Measurements from ENCODE around the gene TSSK2.

The TSSK2 gene

GRCh38 chr22:19107730-19108074 lies 23.4 kb upstream of the TSSK2 start:
- Histone ChIP-seq H3K4me2 (ENCODE audit: low read length) (no peak overlapping the region), H3K4me1 (ENCODE audit: control insufficient read depth, insufficient read depth, low read length) (peaks cover 19% of the 10 kb centered on the region), H3K36me3 (ENCODE audit: insufficient read depth, low read length) (no peaks in the 10 kb centered on the region), H3K9ac (ENCODE audit: low read depth, low read length) (no peak overlapping the region), H3K9me3 (replicated peaks; ENCODE audit: low read length) (no peaks in the 10 kb centered on the region), H3K27me3 (ENCODE audit: control insufficient read depth, insufficient read depth, low read length) (no peaks in the 10 kb centered on the region), H3K4me3 (ENCODE audit: low read length) (no peak overlapping the region)

GRCh38 chr22:19108807-19109197 lies 22.3 kb upstream of the TSSK2 start:
- Histone ChIP-seq H3K27me3 (ENCODE audit: control insufficient read depth, insufficient read depth, low read length) (no peaks in the 10 kb centered on the region), H3K36me3 (ENCODE audit: insufficient read depth, low read length) (no peaks in the 10 kb centered on the region), H3K9ac (ENCODE audit: low read depth, low read length) (no peak overlapping the region), H3K4me1 (ENCODE audit: control insufficient read depth, insufficient read depth, low read length) (peaks cover 19% of the 10 kb centered on the region), H3K4me2 (ENCODE audit: low read length) (no peak overlapping the region), H3K4me3 (ENCODE audit: low read length) (no peak overlapping the region), H3K9me3 (replicated peaks; ENCODE audit: low read length) (no peaks in the 10 kb centered on the region)

GRCh38 chr22:19109198-19110063 lies 21.7 kb upstream of the TSSK2 start:
- no peak overlapping the region for H3K4me3 ChIP-seq (ENCODE audit: low read length)
- no peaks in the 10 kb centered on the region for H3K36me3 ChIP-seq (ENCODE audit: insufficient read depth, low read length)
- H3K4me1 ChIP-seq (ENCODE audit: control insufficient read depth, insufficient read depth, low read length), result peaks cover 14% of the 10 kb centered on the region
- no peaks in the 10 kb centered on the region for H3K9me3 ChIP-seq (replicated peaks; ENCODE audit: low read length)
- H3K4me2 ChIP-seq (ENCODE audit: low read length), result peak overlapping the region; percentile 40
- H3K27me3 ChIP-seq (ENCODE audit: control insufficient read depth, insufficient read depth, low read length), result no peaks in the 10 kb centered on the region
- no peak overlapping the region for H3K9ac ChIP-seq (ENCODE audit: low read depth, low read length)

- H3K36me3 ChIP-seq (ENCODE audit: insufficient read depth, low read length), result no peaks in the 10 kb centered on the region
- peaks cover 12% of the 10 kb centered on the region for H3K4me1 ChIP-seq (ENCODE audit: control insufficient read depth, insufficient read depth, low read length)
- no peaks in the 10 kb centered on the region for H3K27me3 ChIP-seq (ENCODE audit: control insufficient read depth, insufficient read depth, low read length)
- H3K4me2 ChIP-seq (ENCODE audit: low read length), result peak overlapping the region; percentile 40
- no peak overlapping the region for H3K4me3 ChIP-seq (ENCODE audit: low read length)
- H3K9ac ChIP-seq (ENCODE audit: low read depth, low read length), result no peak overlapping the region
- no peaks in the 10 kb centered on the region for H3K9me3 ChIP-seq (replicated peaks; ENCODE audit: low read length)
These were observed 21.0 kb upstream of the TSSK2 start for GRCh38 chr22:19110064-19110458.

- Histone ChIP-seq H3K27me3 (ENCODE audit: control insufficient read depth, insufficient read depth, low read length) (no peaks in the 10 kb centered on the region), H3K4me1 (ENCODE audit: control insufficient read depth, insufficient read depth, low read length) (peaks cover 12% of the 10 kb centered on the region), H3K4me2 (ENCODE audit: low read length) (no peak overlapping the region), H3K36me3 (ENCODE audit: insufficient read depth, low read length) (no peaks in the 10 kb centered on the region), H3K9ac (ENCODE audit: low read depth, low read length) (no peak overlapping the region), H3K4me3 (ENCODE audit: low read length) (no peak overlapping the region), H3K9me3 (replicated peaks; ENCODE audit: low read length) (no peaks in the 10 kb centered on the region)
These were observed 20.5 kb upstream of the TSSK2 start for GRCh38 chr22:19110646-19111045.

- Histone ChIP-seq H3K27me3 (ENCODE audit: control insufficient read depth, insufficient read depth, low read length) (no peaks in the 10 kb centered on the region), H3K4me3 (ENCODE audit: low read length) (no peak overlapping the region), H3K36me3 (ENCODE audit: insufficient read depth, low read length) (no peaks in the 10 kb centered on the region)
These were observed 20.0 kb upstream of the TSSK2 start for GRCh38 chr22:19111140-19111539.

GRCh38 chr22:19111584-19111983 lies 19.5 kb upstream of the TSSK2 start:
- Histone ChIP-seq H3K36me3 (ENCODE audit: insufficient read depth, low read length) (no peaks in the 10 kb centered on the region), H3K27me3 (ENCODE audit: control insufficient read depth, insufficient read depth, low read length) (no peaks in the 10 kb centered on the region), H3K9me3 (replicated peaks; ENCODE audit: low read length) (no peaks in the 10 kb centered on the region), H3K4me3 (ENCODE audit: low read length) (no peak overlapping the region), H3K9ac (ENCODE audit: low read depth, low read length) (no peak overlapping the region), H3K4me1 (ENCODE audit: control insufficient read depth, insufficient read depth, low read length) (peaks cover 12% of the 10 kb centered on the region), H3K4me2 (ENCODE audit: low read length) (no peak overlapping the region)

More at GRCh38 chr22:19111140-19111539, 20.0 kb upstream of the TSSK2 start:
- Histone ChIP-seq H3K9me3 (replicated peaks; ENCODE audit: low read length) (no peaks in the 10 kb centered on the region), H3K4me1 (ENCODE audit: control insufficient read depth, insufficient read depth, low read length) (peaks cover 12% of the 10 kb centered on the region), H3K9ac (ENCODE audit: low read depth, low read length) (no peak overlapping the region), H3K4me2 (ENCODE audit: low read length) (no peak overlapping the region)

GRCh38 chr22:19113429-19113828 lies 17.7 kb upstream of the TSSK2 start:
- no peak overlapping the region for H3K4me2 ChIP-seq (ENCODE audit: low read length)
- H3K4me3 ChIP-seq (ENCODE audit: low read length), result no peak overlapping the region
- no peak overlapping the region for H3K9ac ChIP-seq (ENCODE audit: low read depth, low read length)
- peaks cover 12% of the 10 kb centered on the region for H3K4me1 ChIP-seq (ENCODE audit: control insufficient read depth, insufficient read depth, low read length)
- no peaks in the 10 kb centered on the region for H3K27me3 ChIP-seq (ENCODE audit: control insufficient read depth, insufficient read depth, low read length)
- H3K9me3 ChIP-seq (replicated peaks; ENCODE audit: low read length), result no peaks in the 10 kb centered on the region
- H3K36me3 ChIP-seq (ENCODE audit: insufficient read depth, low read length), result peaks cover 3% of the 10 kb centered on the region

GRCh38 chr22:19114984-19115552 lies 16.0 kb upstream of the TSSK2 start:
- H3K4me1 ChIP-seq (ENCODE audit: control insufficient read depth, insufficient read depth, low read length), result peaks cover 2% of the 10 kb centered on the region
- H3K4me3 ChIP-seq (ENCODE audit: low read length), result no peak overlapping the region
- no peaks in the 10 kb centered on the region for H3K9me3 ChIP-seq (replicated peaks; ENCODE audit: low read length)
- no peak overlapping the region for H3K4me2 ChIP-seq (ENCODE audit: low read length)
- H3K27me3 ChIP-seq (ENCODE audit: control insufficient read depth, insufficient read depth, low read length), result no peaks in the 10 kb centered on the region
- no peak overlapping the region for H3K9ac ChIP-seq (ENCODE audit: low read depth, low read length)
- H3K36me3 ChIP-seq (ENCODE audit: insufficient read depth, low read length), result peaks cover 3% of the 10 kb centered on the region

- Histone ChIP-seq H3K9ac (ENCODE audit: low read depth, low read length) (no peak overlapping the region), H3K4me2 (ENCODE audit: low read length) (no peak overlapping the region), H3K27me3 (ENCODE audit: control insufficient read depth, insufficient read depth, low read length) (no peaks in the 10 kb centered on the region), H3K36me3 (ENCODE audit: insufficient read depth, low read length) (peaks cover 3% of the 10 kb centered on the region), H3K4me1 (ENCODE audit: control insufficient read depth, insufficient read depth, low read length) (peaks cover 6% of the 10 kb centered on the region), H3K4me3 (ENCODE audit: low read length) (no peak overlapping the region), H3K9me3 (replicated peaks; ENCODE audit: low read length) (no peaks in the 10 kb centered on the region)
These were observed 15.5 kb upstream of the TSSK2 start for GRCh38 chr22:19115628-19116027.

GRCh38 chr22:19117111-19117512 lies 14.0 kb upstream of the TSSK2 start:
- Histone ChIP-seq H3K4me3 (ENCODE audit: low read length) (no peak overlapping the region), H3K4me2 (ENCODE audit: low read length) (no peak overlapping the region), H3K9ac (ENCODE audit: low read depth, low read length) (no peak overlapping the region), H3K4me1 (ENCODE audit: control insufficient read depth, insufficient read depth, low read length) (peaks cover 13% of the 10 kb centered on the region), H3K36me3 (ENCODE audit: insufficient read depth, low read length) (peaks cover 3% of the 10 kb centered on the region), H3K27me3 (ENCODE audit: control insufficient read depth, insufficient read depth, low read length) (no peaks in the 10 kb centered on the region), H3K9me3 (replicated peaks; ENCODE audit: low read length) (no peaks in the 10 kb centered on the region)
